ENCODE results near the gene LBX2. TPM values are rescaled to one million over a fixed set of nuclear protein-coding genes. Genes with fewer than 3 reads are reported as not detected.
"Not testable (repeated sequence)": the region's sequence is repeated elsewhere in the genome, so short reads cannot be mapped to it uniquely, and the experiment has no call there.

The LBX2 gene
- total RNA-seq, 2 experiments from 2014 or later, result 0.25 TPM; not detected in 1

DNA sequence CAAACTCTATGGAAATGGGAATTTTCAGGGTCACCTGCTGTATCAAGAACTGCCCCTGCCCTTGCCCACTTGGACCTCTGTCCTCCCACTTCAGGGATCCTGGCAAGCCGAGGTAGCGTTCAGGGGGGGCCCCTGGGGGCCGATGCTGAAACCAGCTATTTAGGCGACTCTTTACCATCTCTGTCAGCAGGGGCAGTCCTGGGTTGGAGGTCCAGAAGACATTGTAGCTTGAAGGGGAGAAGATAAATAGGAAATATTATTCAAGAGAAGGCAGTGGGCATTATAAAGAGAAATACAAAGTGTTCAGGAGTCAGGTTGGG lies 36.7 kb downstream of the LBX2 start:
- ChIA-PET CTCF (interaction anchor here (9.8 kb wide), 1 partner anchor 20 kb away, joined by 66 read pairs; the partner anchor contains the start of genes CCDC142 and TTC31), POLR2A (no interaction called here)
- Mint-ChIP-seq H3K27me3 (no peaks in the 10 kb centered on the region), H3K9me3 (no peaks in the 10 kb centered on the region), H3K4me3 (no peak overlapping the region), H3K4me1 (peaks cover 43% of the 10 kb centered on the region), H3K36me3 (ENCODE audit: low read depth) (peaks cover 15% of the 10 kb centered on the region), H3K27ac (peak overlapping the region; percentile 28)
- no peak for DNase-seq

DNA sequence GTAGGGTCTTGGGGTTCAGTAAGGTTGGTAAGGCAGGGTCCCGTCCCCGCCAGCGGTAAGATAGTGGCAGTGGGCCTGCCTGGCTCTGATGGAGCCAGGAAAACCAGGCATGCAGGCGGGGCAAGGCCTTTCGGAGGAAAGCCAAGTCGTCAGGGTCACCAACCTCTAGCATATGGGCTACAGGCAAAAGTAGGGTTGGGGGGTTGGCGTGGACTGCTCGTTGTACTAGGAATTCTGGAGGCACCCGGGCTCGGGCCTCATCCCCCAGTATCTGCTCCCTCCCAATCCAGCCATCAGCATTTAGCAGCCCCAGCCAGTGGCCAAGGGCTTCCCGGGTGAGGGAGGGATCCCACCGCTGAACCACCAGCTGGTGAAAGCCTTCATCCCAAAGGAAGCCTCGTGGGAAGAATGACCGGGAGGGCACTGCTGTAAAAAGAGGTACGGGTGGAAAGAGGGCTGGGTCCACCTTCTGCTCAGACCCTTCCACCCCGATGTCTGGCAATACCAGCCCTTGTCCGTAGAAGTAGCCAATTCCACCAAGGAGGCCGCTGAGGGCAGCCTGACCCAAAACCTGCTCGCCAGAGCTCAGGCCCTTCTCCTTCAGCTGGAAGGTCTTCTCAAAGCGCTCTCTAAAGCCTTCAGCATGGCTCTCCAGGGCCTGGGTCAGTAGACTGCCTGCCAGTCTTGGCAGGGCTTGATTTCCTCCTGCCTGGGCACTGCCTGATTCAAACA lies 37.2 kb downstream of the LBX2 start:
- Mint-ChIP-seq H3K9me3 (no peaks in the 10 kb centered on the region), H3K4me1 (peaks cover 44% of the 10 kb centered on the region), H3K27me3 (no peaks in the 10 kb centered on the region), H3K36me3 (ENCODE audit: low read depth) (peaks cover 16% of the 10 kb centered on the region), H3K27ac (no peak overlapping the region), H3K4me3 (no peak overlapping the region)
- ChIA-PET POLR2A (no interaction called here), CTCF (interaction anchor here (1.0 to 9.8 kb wide), 4 partner anchors 7 to 20 kb away, joined by 4 to 66 read pairs (median 5); partner anchors contain the start of genes CCDC142, MRPL53 and TTC31)
- DNase-seq, result no peak

- H3K27ac Mint-ChIP-seq, result no peak overlapping the region
- CTCF ChIA-PET, result interaction anchor here (1.0 to 9.8 kb wide), 6 partner anchors 8 to 34 kb away, joined by 3 to 66 read pairs (median 4); partner anchors contain the start of genes CCDC142, MRPL53 and TTC31
- no peaks in the 10 kb centered on the region for H3K9me3 Mint-ChIP-seq
- H3K36me3 Mint-ChIP-seq (ENCODE audit: low read depth), result peaks cover 23% of the 10 kb centered on the region
- POLR2A ChIA-PET, result no interaction called here
- peaks cover 52% of the 10 kb centered on the region for H3K4me1 Mint-ChIP-seq
- DNase-seq, result no peak
- H3K27me3 Mint-ChIP-seq, result no peaks in the 10 kb centered on the region
- no peak overlapping the region for H3K4me3 Mint-ChIP-seq
Measured at GRCh38 chr2:74461187-74462053, 38.0 kb downstream of the LBX2 start.

DNA sequence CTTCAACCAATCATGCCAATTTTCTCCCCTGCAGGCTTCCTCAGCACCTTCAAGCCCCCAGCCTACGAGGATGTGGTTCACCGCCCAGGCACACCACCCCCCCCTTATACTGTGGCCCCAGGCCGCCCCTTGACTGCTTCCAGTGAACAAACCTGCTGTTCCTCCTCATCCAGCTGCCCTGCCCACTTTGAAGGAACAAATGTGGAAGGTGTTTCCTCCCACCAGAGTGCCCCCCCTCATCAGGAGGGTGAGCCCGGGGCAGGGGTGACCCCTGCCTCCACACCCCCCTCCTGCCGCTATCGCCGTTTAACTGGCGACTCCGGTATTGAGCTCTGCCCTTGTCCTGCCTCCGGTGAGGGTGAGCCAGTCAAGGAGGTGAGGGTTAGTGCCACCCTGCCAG lies 39.2 kb downstream of the LBX2 start:
- DNase-seq, H3K27ac Mint-ChIP-seq, H3K9me3 Mint-ChIP-seq, POLR2A ChIA-PET, H3K27me3 Mint-ChIP-seq: not testable (repeated sequence)
- H3K36me3 Mint-ChIP-seq (ENCODE audit: low read depth), result peaks cover 26% of the 10 kb centered on the region
- peaks cover 55% of the 10 kb centered on the region for H3K4me1 Mint-ChIP-seq
- H3K4me3 Mint-ChIP-seq, result peak overlapping the region; percentile 91
- CTCF ChIA-PET, result interaction anchor here (1.4 to 9.8 kb wide), 5 partner anchors 9 to 33 kb away, joined by 3 to 66 read pairs (median 5); partner anchors contain the start of genes CCDC142, MRPL53 and TTC31

GRCh38 chr2:74459503-74460118 lies 39.8 kb downstream of the LBX2 start:
- Mint-ChIP-seq H3K27ac (peak overlapping the region; percentile 98), H3K4me3 (peak overlapping the region; percentile 91), H3K4me1 (peaks cover 61% of the 10 kb centered on the region), H3K36me3 (ENCODE audit: low read depth) (peaks cover 28% of the 10 kb centered on the region)
- ChIA-PET CTCF (interaction anchor here (1.3 to 9.8 kb wide), 6 partner anchors 8 to 23 kb away, joined by 3 to 66 read pairs (median 8); partner anchors contain the start of genes CCDC142, MRPL53 and TTC31), POLR2A (interaction anchor here (1.1 kb wide), 1 partner anchor 8 kb away, joined by 3 read pairs; no protein-coding TSS in a partner anchor)
- not testable (repeated sequence) for DNase-seq, H3K9me3 Mint-ChIP-seq, H3K27me3 Mint-ChIP-seq

DNA sequence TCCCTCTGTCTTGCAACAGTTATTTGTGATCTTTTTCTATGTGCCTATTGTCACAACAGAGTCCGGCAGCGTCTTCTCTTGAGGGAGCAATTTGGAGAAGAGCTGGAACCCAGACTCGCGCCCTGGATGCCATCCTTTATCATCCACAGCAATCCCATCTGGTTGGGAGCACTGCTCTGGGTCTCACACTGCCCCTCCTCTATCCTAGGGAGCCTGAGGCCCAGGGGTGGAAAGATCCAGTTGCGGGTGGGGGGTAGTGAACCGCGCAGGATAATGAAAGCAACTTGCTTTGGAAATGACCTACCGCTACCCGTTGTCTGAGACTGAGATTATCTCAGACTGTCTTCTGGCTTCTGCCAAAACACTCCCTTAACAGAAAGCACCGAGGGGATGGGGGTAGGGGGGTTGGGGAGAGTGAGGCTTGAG lies 40.5 kb downstream of the LBX2 start:
- Mint-ChIP-seq H3K27me3 (no peaks in the 10 kb centered on the region), H3K4me1 (peaks cover 61% of the 10 kb centered on the region), H3K4me3 (peak overlapping the region; percentile 91), H3K9me3 (no peaks in the 10 kb centered on the region), H3K36me3 (ENCODE audit: low read depth) (peaks cover 28% of the 10 kb centered on the region), H3K27ac (peak overlapping the region; percentile 98)
- CTCF ChIA-PET, result interaction anchor here (1.3 to 9.8 kb wide), 6 partner anchors 9 to 73 kb away, joined by 3 to 66 read pairs (median 10); partner anchors contain the start of genes CCDC142, MRPL53 and TTC31
- no peak for DNase-seq
- POLR2A ChIA-PET, result interaction anchor here (0.6 to 1.2 kb wide), 5 partner anchors 9 to 74 kb away, joined by 3 to 6 read pairs (median 5); partner anchors contain the start of gene MRPL53

GRCh38 chr2:74458132-74458937 lies 41.1 kb downstream of the LBX2 start, which contains the start of gene WBP1:
WBP1 (plus strand) TSS chr2:74458438; CDS start chr2:74458603, 165 bp downstream.
- POLR2A ChIA-PET, result interaction anchor here (0.6 to 1.3 kb wide), 6 partner anchors 9 to 75 kb away, joined by 3 to 6 read pairs (median 5); partner anchors contain the start of genes C2orf81 and MRPL53
- peaks cover 62% of the 10 kb centered on the region for H3K4me1 Mint-ChIP-seq

GRCh38 chr2:74457549-74458131 lies 41.8 kb downstream of the LBX2 start:
- DNase-seq, result peak; percentile 80
- ChIA-PET POLR2A (interaction anchor here (0.6 to 1.3 kb wide), 3 partner anchors 15 to 37 kb away, joined by 3 to 6 read pairs (median 6); partner anchors contain the start of genes C2orf81 and MRPL53), CTCF (interaction anchor here (0.9 to 9.8 kb wide), 9 partner anchors 10 to 133 kb away, joined by 3 to 66 read pairs (median 6); partner anchors contain the start of genes AUP1, CCDC142, HTRA2 and MRPL53)
- peaks cover 62% of the 10 kb centered on the region for H3K4me1 Mint-ChIP-seq
- peaks cover 21% of the 10 kb centered on the region for H3K36me3 Mint-ChIP-seq (ENCODE audit: low read depth)
- peak overlapping the region; percentile 98 for H3K27ac Mint-ChIP-seq
- no peaks in the 10 kb centered on the region for H3K27me3 Mint-ChIP-seq
- peak overlapping the region; percentile 91 for H3K4me3 Mint-ChIP-seq
- no peaks in the 10 kb centered on the region for H3K9me3 Mint-ChIP-seq

More at GRCh38 chr2:74458132-74458937, 41.1 kb downstream of the LBX2 start, which contains the start of gene WBP1:
- CTCF ChIA-PET, result interaction anchor here (0.7 to 9.8 kb wide), 9 partner anchors 9 to 126 kb away, joined by 3 to 66 read pairs (median 3); partner anchors contain the start of genes AUP1, CCDC142, HTRA2 and MRPL53
- H3K4me3 Mint-ChIP-seq, result peak within 1 kb of the TSS; percentile 91
- H3K36me3 Mint-ChIP-seq (ENCODE audit: low read depth), result peaks cover 27% of the 10 kb centered on the region
- peak; percentile 100 for DNase-seq
- peak within 1 kb of the TSS; percentile 98 for H3K27ac Mint-ChIP-seq
- H3K9me3 Mint-ChIP-seq, result no peaks in the 10 kb centered on the region
- H3K27me3 Mint-ChIP-seq, result no peaks in the 10 kb centered on the region

DNA sequence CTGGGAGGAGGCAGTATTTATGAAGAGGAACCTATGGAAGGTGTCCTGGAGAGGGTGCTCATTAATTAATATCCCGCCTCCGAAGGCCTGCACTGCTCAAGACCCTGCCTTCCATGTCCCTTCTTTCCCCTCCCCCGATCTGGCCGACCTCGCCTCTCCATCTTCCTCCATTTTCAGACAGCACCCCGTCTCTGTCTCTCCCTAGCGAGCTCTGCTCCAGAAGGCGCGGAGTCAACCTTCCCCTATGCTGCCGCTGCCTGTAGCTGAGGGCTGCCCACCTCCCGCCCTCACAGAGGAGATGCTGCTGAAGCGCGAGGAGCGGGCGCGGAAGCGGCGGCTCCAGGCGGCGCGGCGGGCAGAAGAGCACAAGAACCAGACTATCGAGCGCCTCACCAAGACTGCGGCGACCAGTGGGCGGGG lies 42.3 kb downstream of the LBX2 start:
- H3K27ac Mint-ChIP-seq, result peak overlapping the region; percentile 98
- DNase-seq, result no peak
- peaks cover 66% of the 10 kb centered on the region for H3K4me1 Mint-ChIP-seq
- H3K9me3 Mint-ChIP-seq, result no peaks in the 10 kb centered on the region
- POLR2A ChIA-PET, result interaction anchor here (0.6 to 1.3 kb wide), 2 partner anchors 36 to 37 kb away, joined by 3 to 6 read pairs; partner anchors contain the start of gene C2orf81
- peaks cover 21% of the 10 kb centered on the region for H3K36me3 Mint-ChIP-seq (ENCODE audit: low read depth)
- CTCF ChIA-PET, result interaction anchor here (0.6 to 9.8 kb wide), 7 partner anchors 10 to 132 kb away, joined by 3 to 66 read pairs (median 6); partner anchors contain the start of genes CCDC142, MRPL53 and TTC31
- H3K27me3 Mint-ChIP-seq, result no peaks in the 10 kb centered on the region
- H3K4me3 Mint-ChIP-seq, result peak overlapping the region; percentile 91

DNA sequence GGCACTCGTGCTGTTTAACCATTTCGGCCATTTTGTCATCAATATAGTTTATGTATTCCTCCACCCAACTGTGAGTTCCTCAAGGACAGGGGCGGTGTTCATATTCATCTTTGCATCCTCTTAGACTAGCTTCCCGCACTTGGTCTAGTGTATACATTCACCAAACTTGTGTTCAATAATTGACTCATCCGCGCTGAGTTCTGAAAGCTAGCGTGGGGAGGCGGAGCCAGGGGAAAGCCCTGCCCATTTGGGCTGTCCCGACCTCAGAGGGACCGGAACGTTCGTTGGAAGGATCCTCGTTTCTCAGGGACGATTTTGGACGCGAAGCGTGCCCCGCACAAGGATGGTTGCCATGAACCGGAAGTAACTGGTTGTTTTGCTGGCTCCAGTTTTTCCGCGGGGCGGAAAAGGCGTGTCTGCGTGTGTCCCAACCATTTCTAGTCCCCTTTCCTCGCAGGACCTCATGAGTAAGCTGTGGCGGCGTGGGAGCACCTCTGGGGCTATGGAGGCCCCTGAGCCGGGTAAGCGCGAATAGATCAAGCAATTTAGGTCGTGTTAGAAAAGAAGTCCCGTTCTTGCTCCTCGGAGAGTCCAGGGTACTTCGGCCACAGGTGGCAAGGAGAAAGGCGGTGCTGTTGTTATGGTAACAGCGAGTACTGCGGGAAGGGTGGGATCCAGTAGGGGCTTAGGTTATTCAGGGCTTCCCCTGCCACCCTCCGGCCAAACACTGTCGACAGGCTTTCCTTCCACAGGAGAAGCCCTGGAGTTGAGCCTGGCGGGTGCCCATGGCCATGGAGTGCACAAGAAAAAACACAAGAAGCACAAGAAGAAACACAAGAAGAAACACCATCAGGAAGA lies 44.5 kb downstream of the LBX2 start, which contains the start of gene INO80B:
TSS of gene INO80B (plus strand) at position 434 of the 858 bp plus-strand sequence. CDS start at position 464, 30 bp downstream.
- ChIA-PET CTCF (interaction anchor here (0.9 to 9.8 kb wide), 5 partner anchors 11 to 64 kb away, joined by 3 to 66 read pairs (median 4); partner anchors contain the start of genes CCDC142 and TTC31), POLR2A (interaction anchor here (0.6 to 1.3 kb wide), 4 partner anchors 16 to 75 kb away, joined by 3 read pairs; partner anchors contain the start of genes AUP1, C2orf81, HTRA2 and MRPL53)
- DNase-seq, result peak; percentile 97
- no peaks in the 10 kb centered on the region for H3K27me3 Mint-ChIP-seq
- H3K9me3 Mint-ChIP-seq, result no peaks in the 10 kb centered on the region
- H3K4me1 Mint-ChIP-seq, result peaks cover 61% of the 10 kb centered on the region
- peaks cover 13% of the 10 kb centered on the region for H3K36me3 Mint-ChIP-seq (ENCODE audit: low read depth)
- peak within 1 kb of the TSS; percentile 91 for H3K4me3 Mint-ChIP-seq
- peak within 1 kb of the TSS; percentile 98 for H3K27ac Mint-ChIP-seq
